Keratinocyte (primary cell): ENCODE results near the gene ASCL1.

ENCODE experiments used
- CTCF ChIP-seq, 3 experiments: IDR thresholded peaks in 1 of 3; conservative IDR thresholded peaks in 1 of 3; optimal IDR thresholded peaks in 1 of 3; 2 replicates in 2 of 3; 3 replicates in 1 of 3; pipeline versions ENCODE3 to v1.5.1; 2011; ENCODE audit warnings: low read length in 3 of 3, mild to moderate bottlenecking in 3 of 3, moderate library complexity in 2 of 3, control low read depth in 1 of 3, inconsistent platforms in 1 of 3; ENCODE audit not compliant: insufficient read depth in 2 of 3; ENCODE audit errors: extremely low read depth in 1 of 3
- EZH2 ChIP-seq: IDR thresholded peaks from one replicate; pipeline ENCODE4 v1.6.1; 2012; ENCODE audit warnings: inconsistent platforms, mild to moderate bottlenecking, low read length, moderate library complexity

GRCh38 chr12:102973583-102973982 is 16.1 kb downstream of the ASCL1 start:
- TF ChIP-seq CTCF (optimal IDR thresholded peaks at IDR 0.05 in 1 of 3, IDR thresholded peaks at IDR 0.05 in 1 of 3, conservative IDR thresholded peaks at IDR 0.05 in 1 of 3; ENCODE audit: extremely low read depth in 1 of 3, insufficient read depth in 2 of 3, low read length in 3 of 3) (no peak), EZH2 (no peak)
